A673 (cell line): ENCODE measurements around the gene PARP15.

Source experiments
- CTCF ChIP-seq: fragments of 300-800, 200-600 bp; sonication (generic); conservative IDR thresholded peaks from 2 replicates; pipeline ENCODE4 v1.5.1; 2017; ENCODE audit warnings: low read depth, mild to moderate bottlenecking, antibody characterized with exemption, low read length, moderate library complexity, mixed read lengths
- EZH2 ChIP-seq: fragments of 200-600 bp; sonication (generic); IDR thresholded peaks from 2 replicates; pipeline ENCODE4 v1.6.1; 2017; ENCODE audit warnings: borderline replicate concordance, low read depth, mild to moderate bottlenecking, mixed read lengths, antibody characterized with exemption, low read length; ENCODE audit not compliant: poor library complexity, severe bottlenecking

- TF ChIP-seq CTCF (no peak), EZH2 (no peak)
These were observed 102.5 kb downstream of the PARP15 start for GRCh38 chr3:122679882-122680474.
